CD4-positive, alpha-beta T cell treated with Interleukin-17A for 4 hours (primary cell): ENCODE results near the gene P4HA3.
A peak's percentile ranks its signal among the peaks of the same experiment; 100 is the strongest.

ENCODE experiments used
- DNase-seq: peaks from one replicate; pipeline ENCODE4 v3.0.0-alpha.2; 2020; ENCODE audit warnings: mixed read lengths

The P4HA3 gene

DNA sequence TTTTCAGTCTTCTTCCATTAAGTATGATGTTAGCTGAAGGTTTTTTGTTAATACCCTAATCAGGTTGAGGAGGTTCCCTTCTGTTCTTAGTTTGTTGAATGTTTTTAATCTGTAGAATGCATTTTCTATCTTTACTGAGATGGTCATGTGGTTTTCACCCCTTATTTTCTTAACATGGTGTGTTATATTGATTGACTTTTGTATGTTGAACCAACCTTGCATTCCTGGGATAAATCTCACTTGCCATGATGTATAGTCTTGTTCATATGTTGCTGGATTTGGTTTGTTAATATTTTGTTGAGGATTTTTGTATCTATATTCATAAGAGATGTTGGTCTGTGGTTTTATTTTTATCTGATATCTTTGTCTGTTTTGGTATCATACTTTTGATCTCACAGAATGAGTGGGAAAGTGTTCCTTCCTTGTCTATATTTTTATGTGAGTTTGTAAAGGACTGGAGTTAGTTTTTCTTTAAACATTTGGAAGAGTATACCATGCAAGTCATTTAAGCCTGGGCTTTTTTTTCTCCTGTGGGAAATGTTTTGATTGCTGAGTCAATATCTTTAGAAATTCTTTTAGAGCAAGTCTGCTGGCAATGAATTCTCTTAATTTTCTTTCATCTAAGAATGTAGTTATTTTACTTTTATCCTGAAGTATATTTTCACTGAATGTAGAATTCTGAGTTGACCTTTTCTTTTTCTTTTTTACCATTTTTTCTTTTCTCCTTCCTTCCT, 5.5 kb upstream of the P4HA3 start:
- DNase-seq, result no peak

DNA sequence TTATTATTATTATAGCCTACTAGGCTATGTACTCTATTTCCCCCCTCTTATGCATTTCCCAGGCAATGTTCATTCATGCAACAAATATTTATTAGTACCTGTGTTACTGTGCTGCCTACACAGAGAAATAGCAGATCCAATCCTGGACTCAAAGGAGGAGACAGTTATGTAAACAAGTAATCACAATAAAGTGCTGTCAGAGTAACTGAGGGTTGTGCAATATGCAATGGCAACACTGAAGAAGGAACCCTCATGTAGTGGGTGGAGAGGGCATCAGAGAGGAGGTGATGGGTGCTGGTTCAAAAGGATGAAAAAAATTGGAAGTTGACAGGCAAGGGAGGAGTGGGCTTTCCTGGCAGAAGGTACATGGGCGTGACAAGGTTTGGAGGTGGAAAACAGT, 886 bp upstream of the P4HA3 start:
- DNase-seq, result no peak

DNA sequence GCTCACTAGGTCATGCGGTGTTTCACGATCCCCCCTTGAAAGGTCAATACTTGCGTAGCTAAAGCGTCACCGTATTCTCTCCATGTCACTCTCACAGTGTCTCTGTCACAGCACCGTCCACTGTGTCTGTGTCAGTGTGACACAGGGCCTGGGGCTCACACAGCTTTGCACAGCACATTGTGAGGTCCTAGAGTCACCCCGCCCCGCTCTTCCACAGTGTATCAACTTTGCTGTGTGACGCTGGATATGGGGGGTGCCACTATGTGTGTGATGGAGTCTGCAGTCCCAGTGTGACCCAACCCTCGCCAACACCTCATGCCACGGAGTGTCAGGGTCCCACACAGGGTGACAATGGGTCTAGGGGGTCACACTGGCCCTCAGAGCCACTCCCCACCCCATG, 583 bp downstream of the P4HA3 start:
- DNase-seq, result no peak

DNA sequence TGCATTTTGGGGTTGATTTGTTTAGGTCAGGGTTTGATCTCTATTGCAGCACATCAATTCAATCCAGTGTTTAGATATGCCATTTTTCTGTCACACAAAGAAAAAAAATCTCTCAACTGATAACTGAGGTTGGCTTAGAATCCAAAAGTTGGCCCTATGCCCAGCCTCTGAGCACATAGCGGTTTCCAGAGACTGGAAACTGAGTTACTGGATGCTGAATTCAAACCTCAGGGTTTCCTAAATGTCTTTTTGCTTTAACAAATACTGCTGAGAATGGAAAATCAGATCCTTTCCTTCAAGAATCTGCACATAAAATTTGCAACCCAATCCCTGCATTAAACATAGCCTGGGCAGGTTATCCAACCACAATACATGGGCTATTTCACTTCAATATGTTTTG, 4.0 kb downstream of the P4HA3 start:
- DNase-seq, result no peak

DNA sequence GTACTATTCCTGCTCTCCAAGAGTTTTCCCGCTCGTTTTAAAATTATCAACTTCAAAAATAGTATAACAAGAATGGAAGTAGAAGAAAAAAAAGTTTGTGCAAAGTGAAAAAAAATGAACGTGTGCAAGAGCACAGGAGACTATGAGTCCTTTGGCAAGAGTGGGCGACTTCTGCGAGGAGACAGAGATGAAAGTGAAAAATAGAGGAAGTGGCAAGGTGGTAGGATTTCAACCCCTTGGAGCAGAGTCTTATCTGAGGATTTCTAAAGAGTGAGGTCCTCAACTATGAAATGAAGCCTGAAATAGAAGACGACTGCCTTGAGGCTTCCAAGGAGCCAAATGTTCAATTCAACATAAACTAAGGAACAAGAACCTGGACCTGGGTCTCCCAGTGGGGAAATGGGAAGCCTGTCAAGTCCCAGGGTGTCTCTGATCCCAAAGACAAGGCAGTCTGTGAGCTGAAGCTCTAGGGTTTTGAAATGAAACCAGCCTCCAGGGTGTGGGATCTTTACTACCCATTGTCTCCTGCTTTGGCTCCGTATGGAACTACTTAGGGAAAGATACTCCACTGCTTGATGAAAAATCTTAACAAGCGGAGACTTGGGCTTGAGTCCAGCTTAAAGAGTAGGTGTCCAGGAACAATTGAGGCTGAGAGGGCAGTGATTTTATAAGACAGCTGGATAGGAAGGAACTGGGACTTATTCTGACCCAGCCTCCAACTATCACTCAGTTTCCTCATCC, 4.8 kb downstream of the P4HA3 start:
- no peak for DNase-seq

DNA sequence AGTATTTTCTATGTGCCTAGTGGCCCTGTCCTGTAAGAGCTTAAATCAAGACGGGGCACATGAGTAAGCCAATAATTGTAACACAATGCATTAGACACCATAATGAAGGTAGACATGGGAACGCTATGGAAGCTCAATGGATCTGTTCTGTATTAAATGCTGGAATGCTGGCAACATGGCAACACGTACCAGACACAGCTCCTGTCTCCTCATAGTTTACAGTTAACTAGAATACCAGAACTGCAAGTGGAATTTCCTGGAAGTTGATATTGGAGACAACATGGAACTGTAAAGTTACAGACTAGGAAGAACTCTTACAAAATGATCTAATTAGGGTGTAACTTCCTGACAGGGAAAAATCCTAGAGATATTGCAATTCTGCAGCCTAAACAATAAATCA, 12.4 kb downstream of the P4HA3 start:
- no peak for DNase-seq

DNA sequence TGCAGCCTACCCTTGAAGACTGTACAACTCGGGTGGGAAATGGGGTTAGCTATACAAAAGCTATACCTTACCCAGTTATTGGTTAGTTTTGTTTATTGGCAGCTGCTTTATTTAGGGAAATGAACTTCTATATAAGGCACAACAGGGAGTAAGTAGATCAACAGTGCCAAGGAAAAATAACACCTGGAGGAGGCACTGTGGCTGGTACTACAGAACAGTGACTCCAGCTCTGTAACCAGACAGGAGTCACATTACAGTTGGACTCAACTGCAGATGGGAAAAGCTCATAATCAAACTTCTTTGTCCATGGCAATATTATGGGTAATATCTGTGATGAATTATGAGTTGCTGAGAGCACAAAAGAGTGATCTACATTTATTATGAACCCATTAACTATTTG, 14.0 kb downstream of the P4HA3 start:
- DNase-seq, result no peak

DNA sequence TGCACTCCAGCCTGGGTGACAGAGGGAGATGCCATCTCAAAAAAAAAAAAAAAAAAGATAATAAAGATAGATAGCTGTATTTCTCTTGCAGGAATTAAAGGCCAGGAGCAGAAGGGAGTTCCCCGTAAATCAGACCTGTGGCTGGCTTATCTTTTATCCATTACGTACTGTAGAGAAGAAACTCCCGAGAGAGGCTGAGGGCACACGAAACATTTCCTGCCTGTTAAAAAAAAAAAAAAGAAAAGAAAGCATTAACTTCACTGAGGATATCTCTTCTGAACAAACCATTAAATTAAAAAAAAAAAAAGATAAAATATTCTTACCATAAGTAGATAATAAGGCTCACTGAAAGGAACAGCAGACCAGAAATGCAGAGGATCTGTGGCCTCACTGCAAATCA, 22.5 kb downstream of the P4HA3 start:
- no peak for DNase-seq

DNA sequence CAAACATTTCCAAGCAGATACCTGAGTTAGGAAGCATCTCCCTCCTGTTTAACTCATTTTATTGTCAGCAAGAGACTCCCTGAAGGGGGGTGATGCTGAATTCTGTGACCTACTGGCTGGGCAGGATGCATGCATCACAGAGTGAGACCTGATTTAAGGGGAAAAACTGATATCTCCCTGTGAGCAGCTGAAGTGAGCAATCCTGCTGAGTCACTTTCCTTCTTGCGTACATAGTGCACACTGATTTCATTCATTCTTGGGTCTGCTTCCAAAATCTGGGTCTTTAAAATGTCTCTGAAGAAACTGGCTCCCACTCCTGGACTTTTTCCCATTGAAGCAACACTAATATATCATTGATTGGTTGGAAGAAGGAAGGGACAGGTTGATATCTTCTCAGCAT, 23.3 kb downstream of the P4HA3 start:
- DNase-seq, result no peak

DNA sequence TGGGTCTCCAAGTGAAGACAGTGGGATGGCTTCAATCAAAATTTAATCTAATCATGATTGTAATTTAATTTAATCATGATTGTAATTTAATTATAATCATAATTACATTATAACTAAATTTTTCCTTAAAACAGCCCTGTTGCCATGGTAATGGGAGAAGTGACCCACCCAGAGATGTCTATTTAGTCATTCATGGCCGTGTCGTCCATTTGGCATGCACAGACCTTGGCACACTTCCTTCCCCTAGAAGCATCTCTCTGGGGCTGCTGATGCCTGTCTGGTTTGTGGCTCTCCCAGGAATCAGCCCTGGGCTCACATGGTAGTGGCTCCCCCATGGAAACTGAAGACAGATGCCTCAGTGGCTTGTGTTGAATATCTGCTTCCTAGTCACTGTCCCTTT, 27.0 kb downstream of the P4HA3 start:
- DNase-seq, result no peak

DNA sequence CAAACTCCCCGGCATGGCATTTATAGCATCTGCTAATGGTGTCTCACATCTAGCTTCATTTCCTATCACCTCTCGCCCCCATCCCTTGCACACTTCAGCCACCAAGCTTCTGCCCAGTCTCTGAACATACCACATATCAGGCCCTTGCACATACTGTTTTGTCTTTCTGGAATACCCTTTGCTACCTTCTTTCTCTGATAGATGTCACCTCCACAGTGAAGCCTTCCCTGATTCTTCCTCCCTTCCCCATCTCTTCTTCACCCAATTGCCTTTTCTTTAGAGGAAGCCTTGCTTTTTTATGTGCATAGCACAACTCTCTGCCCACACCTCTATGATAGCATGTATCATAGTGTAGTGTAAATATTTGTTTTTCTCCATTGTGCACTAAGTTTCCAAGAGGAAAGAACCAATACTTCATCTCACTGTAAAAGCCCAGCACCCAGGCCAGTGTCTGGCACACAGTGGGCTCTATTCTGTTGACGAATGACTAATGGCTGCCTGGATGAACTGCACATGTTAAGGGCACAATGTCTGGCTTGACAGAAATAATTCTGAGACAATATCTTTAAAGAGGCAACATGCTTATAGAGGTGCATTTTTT, 27.8 kb downstream of the P4HA3 start:
- DNase-seq, result no peak

DNA sequence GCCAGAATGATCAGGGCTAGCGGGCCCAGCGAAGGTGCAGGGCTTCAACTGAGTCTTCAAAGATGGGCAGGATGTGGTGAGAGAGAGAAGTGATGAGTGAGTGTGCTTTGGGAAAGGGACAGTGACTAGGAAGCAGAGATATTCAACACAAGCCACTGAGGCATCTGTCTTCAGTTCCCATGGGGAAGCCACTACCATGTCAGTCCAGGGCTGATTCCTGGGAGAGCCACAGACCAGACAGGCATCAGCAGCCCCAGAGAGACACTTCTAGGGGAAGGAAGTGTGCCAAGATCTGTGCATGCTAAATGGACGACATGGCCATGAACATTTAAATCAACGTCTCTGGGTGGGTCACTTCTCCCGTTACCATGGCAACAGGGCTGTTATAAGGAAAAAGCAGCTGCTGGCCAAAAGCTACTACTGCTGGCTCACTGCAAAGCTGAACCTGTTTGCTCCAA, 28.5 kb downstream of the P4HA3 start:
- DNase-seq, result no peak

DNA sequence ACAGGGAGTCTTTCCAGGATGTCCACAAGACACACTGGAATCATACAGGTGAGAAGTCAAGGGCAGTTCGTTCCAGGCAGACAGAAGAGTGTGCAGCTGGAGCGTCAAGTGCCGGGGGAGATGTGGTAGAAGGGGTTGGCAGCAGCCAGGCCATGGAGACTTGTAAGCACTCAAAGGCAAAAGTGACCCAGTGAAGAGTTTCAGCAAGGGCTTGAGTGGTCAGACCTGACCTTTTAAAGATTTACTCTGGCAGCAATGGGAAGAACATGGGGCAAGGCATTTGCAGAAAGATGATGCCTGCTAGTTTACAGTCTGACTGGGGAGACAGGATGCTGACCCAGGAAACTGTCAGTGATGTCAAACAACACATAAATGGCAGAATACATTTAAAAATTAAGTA, 29.0 kb downstream of the P4HA3 start:
- no peak for DNase-seq

DNA sequence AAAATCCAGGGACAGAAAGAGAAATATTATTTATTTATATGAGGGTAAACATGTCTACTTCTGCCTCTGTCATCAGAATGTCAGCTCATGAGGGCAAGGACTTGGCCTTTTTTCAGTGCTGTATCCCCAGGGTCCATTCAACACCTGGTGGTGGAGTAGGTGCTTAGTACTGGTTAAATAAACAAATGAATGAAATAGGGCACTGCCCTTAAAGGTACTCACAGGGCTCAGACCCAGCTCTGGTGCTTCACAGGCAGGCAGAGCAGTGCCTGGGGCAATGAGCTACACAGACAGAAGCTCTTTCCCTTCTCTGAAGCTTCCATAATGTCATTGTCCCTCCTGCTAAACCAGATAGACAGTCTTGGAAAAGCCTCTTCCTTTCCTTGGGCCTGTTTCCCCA, 30.9 kb downstream of the P4HA3 start:
- DNase-seq, result no peak

DNA sequence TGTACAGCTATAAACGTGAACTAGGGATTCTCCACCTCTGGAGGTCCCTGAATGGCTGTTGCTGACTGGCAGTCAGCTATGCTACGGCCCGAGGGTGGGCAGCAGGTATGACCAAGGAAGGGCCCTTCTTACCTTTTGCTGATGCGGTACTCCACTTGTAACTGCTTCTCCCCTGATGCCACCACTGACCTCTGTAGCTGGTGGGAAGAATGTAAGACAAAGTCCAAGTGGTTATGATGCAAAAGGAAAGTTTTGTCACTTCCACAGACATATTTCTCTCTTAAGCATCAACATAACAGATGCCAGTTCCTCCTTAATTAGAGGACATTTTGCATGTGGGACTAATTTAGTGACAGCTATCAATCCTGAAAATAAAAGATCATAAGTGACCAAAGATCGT, 32.2 kb downstream of the P4HA3 start:
- DNase-seq, result no peak

DNA sequence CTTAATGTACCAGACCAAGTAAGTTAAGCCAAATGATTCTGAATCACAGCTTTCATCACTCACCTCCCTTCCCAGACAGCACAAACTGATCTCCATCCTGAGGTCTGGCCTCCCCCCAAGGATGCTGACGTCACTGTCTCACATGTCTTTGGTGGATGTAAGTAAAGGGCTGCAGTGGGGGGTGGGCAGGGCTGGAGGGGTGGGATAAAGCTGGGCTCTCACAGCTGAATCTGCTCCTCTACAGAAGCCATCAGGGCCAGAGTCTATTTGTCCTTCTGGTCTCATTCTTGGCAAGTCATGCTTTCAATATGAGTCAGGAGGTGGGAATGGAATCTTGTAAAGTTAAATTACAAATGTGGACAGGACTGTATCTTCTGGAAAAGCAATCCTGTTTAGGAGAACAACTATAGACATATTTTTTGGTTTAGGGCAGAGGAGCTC, 32.7 kb downstream of the P4HA3 start:
- DNase-seq, result no peak

DNA sequence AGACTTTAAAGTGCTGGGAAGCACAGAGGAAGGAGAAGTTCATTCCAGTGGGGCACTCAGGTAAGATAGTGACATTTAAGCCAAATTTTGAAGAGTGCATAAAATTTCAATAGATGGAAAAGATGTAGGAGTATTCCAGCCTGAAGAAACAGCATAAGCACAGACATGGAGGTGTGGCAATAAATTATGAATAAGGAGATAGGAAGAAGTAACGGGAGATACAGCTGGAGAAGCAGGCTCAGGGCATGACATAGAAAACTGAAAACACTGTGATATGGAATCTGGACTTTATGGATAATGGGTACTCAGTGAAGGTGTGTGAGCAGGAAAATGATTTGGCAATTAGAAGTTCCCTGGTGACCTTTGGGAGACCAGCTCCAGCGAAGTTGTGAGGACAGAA, 33.3 kb downstream of the P4HA3 start:
- no peak for DNase-seq

DNA sequence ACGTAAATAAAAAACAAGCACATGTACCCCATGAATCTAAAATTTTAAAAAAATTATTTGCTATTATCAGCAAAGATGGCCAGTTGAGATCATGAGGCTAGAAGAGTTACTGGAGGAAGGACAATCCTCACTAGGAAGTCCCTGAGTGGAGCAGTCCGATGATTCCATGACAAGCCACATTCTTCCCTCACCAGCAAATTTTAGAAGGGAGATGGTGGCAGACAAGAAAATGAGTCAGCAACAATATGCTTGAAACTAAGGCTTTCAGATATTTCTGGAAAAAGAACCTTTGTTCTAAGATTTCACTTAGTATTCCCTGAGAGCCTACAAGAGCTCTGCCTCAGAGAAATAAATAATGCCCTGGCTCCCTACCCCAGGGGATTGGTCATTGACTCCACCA, 34.9 kb downstream of the P4HA3 start:
- no peak for DNase-seq

DNA sequence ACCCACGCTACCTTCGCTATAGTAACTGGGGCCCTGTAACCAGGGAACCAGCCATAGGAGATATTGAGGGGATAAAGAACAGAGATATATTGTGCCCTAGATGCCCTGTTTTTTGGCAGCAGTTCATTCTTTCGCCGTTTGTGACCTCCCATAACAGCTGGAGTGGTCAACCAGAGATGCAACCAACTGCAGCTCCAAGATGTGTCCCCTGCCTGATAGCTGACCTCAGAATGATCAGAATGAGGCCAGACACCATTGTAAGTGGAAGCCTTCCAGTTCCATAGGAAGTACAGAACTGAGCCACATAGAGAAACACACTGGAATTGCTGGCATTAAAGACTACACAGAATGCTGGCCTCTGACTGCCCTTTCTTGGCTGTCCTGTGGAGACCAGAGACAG, 39.2 kb downstream of the P4HA3 start:
- no peak for DNase-seq

DNA sequence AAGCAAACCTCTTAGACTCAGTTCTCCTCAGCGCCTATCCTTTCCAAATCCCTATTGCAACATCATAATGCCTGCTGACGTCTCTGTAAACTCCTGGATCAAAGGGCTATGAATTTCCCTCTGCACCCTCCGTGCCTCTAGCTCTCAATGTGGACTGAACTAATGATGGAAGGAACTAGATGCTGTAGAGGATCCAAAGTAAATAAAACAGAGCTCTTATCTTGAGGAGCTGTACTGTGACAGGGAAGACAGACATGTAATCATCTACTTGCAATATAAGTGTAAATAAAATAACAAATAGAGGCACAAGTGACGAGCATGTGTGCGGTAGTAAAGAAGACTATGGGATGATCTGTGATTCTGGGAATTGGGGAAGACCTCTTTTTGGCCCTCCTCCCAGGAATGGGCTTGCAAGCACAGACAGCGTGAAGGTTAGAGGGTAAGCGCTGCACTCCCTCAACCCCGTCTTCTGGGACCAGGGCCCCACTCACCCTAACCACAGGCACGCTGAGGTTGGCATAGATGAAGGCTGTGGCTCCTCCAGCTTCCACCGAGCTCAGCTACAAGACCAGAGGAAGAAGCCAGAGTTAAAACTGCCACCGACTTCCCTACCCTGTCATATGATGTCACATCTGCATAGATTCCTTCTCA, 42.2 kb downstream of the P4HA3 start:
- DNase-seq, result peak; percentile 20

DNA sequence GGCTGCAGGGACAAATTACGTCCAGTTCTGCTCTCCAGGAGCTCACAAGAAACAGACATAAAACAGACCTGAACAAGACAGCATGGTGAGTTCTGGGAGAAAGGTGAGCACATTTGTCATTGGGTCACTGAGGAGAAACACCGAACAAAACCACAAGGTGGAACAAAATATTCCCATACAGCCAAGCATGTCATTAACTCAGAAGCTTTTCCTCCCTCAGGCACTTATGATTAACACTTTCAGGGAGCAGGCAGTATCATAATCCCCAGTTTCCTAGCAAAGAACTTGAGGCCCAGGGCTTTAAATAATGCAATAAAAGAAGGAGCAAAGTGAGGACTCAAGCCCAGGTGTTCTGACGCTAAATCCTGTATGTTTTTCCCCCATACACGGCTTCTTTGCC, 43.0 kb downstream of the P4HA3 start:
- DNase-seq, result no peak

DNA sequence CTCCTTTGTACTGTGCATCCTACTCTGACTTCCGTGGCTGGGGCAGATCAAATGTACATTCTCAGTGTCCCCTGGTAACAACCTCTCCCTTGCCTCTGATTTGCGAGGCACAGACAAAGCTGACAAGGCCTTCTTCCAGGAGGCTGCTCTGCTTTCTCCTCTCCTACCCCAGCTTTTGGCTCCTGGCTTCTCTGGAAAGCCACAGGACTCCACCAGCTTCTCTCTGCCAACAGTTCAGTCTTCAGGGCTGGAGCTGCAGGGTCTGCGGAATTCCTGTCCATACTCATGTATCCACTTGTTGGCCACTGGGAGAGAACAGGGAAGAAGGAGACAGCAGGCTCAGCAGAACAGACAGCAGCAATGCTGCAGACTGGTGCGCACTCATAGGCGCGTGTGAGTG, 44.4 kb downstream of the P4HA3 start:
- DNase-seq, result no peak

DNA sequence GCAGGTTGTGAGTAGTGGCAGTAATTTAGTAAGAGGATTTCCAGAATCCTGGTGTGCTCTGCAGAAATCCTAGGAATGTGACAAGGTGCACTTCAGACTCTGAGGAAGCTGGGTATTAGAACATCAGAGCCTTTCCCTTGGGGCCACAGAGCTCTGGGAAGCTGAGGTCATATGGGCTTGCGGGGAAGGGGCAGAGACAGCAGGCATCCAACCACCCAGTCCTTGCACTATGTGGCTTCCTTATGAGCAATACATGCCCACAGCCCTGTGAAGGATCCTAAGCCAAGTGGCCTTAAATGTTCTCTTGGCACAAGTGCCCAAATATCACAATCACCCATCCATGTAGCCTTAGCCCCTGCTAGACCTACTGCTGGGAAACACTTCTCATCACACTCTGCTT, 46.2 kb downstream of the P4HA3 start:
- no peak for DNase-seq

DNA sequence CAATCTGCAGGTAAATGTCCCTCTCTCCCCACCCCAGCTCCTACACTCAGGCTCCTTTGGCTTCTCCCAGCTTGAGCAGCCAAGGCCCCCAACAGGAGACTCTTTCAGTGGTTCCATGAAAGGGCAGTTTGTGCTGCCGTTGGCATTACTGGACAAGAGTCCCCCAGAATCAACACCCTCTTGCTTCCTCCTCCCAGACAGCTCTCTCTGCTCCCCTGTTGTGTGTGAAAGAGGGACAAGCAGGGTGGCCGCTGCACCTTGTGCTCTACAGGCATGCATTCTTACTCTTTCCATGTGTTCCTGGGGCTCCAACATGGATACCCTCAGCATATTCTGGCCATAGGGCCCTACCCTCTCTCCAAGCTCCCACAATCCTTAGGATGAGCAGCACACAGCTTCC, 48.7 kb downstream of the P4HA3 start:
- no peak for DNase-seq
